Measurements from ENCODE around the gene ZNF385C. TPM values are rescaled to one million over a fixed set of nuclear protein-coding genes. Genes with fewer than 3 reads are reported as not detected.

The ZNF385C gene
- total and polyA plus RNA-seq, 2 donors (not counting 1 experiment from before 2014, with no cell fraction given): 0.33 to 1.1 TPM

- no peak overlapping the region for H3K27ac ChIP-seq (ENCODE audit: low read length in 2 of 2)
- no peaks in the 10 kb centered on the region for H3K27me3 Mint-ChIP-seq
- H3K9ac ChIP-seq (ENCODE audit: low read length): no peak overlapping the region
- H3K4me2 ChIP-seq (replicated peaks; ENCODE audit: low read depth, low read length, poor library complexity, severe bottlenecking): no peak overlapping the region
- peaks cover 0 to 22% of the 10 kb centered on the region in 2 experiments for H3K36me3 ChIP-seq (replicated peaks in 1 of 2; ENCODE audit: control extremely low read depth in 1 of 2, control insufficient read depth in 1 of 2, extremely low read depth in 1 of 2, insufficient read depth in 2 of 2, low read length in 1 of 2)
- no peak for TF ChIP-seq CTCF (IDR thresholded peaks at IDR 0.05)
- no peak for TF ChIP-seq EZH2 (IDR thresholded peaks at IDR 0.05; ENCODE audit: borderline replicate concordance, insufficient read depth, low read depth, low read length, poor library complexity, severe bottlenecking)
- H3K27ac Mint-ChIP-seq: no peak overlapping the region
- WGBS (ENCODE audit: insufficient coverage): 97% methylated on average over 9 of the region's 11 CpGs
- H3K4me3 Mint-ChIP-seq: no peak overlapping the region
- H3K4me3 ChIP-seq (ENCODE audit: control extremely low read depth in 1 of 5, extremely low read depth in 1 of 5, insufficient read depth in 1 of 5, low read depth in 2 of 5, low read length in 4 of 5): no peak overlapping the region
- H3K79me2 ChIP-seq (ENCODE audit: control insufficient read depth, insufficient read depth, low read length): no peaks in the 10 kb centered on the region
- H3K27me3 ChIP-seq (replicated peaks in 1 of 4; ENCODE audit: control extremely low read depth in 1 of 4, control insufficient read depth in 3 of 4, insufficient read depth in 4 of 4, low read length in 3 of 4): no peaks in the 10 kb centered on the region
- peaks cover 8 to 18% of the 10 kb centered on the region in 2 donors for H3K4me1 ChIP-seq (ENCODE audit: control insufficient read depth in 2 of 2, insufficient read depth in 2 of 2, low read length in 2 of 2)
- peaks cover 11% of the 10 kb centered on the region for H3K4me1 Mint-ChIP-seq
- no peak for ATAC-seq (ENCODE audit: low read depth)
- H4K20me1 ChIP-seq (ENCODE audit: control insufficient read depth, insufficient read depth, low read length, poor library complexity, severe bottlenecking): no peaks in the 10 kb centered on the region
- peaks cover 0 to 4% (median 0%) of the 10 kb centered on the region in 3 donors for H3K9me3 ChIP-seq (ENCODE audit: control extremely low read depth in 1 of 3, control insufficient read depth in 2 of 3, insufficient read depth in 1 of 3, low read length in 2 of 3)
- intact Hi-C loops (cut with micrococcal nuclease): no loop called here
- no peak overlapping the region for H2AFZ ChIP-seq (ENCODE audit: insufficient read depth, low read depth, low read length, poor library complexity, severe bottlenecking)
- no peak for DNase-seq
- ChIA-PET POLR2A (interaction anchor here (1.1 kb wide), 1 partner anchor 10 kb away, joined by 4 read pairs; the partner anchor contains the start of gene DHX58), CTCF (interaction anchor here (0.7 to 2.1 kb wide), 6 partner anchors 12 to 366 kb away, joined by 3 to 9 read pairs (median 5); partner anchors contain the start of genes CNP and KCNH4)
- H3K9me3 Mint-ChIP-seq (ENCODE audit: insufficient read depth): no peaks in the 10 kb centered on the region
Observed at GRCh38 chr17:42103221-42103954, 5.1 kb upstream of the ZNF385C start.

All from B cell (primary cell).